ENCODE results near the gene PON2.
"Not testable (repeated sequence)": the region's sequence is repeated elsewhere in the genome, so short reads cannot be mapped to it uniquely, and the experiment has no call there.

The PON2 gene

DNA sequence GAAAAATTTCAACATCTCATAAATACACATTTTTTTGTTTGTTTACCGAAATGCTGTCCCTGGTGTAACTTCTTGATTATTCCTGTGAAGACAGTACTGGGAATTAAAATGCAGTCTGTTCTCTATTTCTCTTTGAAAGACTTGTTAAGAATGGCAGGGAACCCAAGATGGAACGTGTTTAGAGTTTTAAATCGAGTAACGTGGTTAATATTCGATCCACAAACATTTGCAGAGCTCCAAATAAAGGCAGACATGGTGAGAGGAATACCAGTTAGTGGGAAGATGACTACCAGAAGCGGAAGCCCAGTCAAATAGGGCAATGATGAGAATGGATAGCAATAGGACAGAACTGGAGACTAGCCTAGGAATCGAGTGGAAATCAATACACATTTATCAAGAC lies 45.3 kb downstream of the PON2 start:
- no peak overlapping the region for H3K4me2 ChIP-seq (ENCODE audit: low read depth, low read length, poor library complexity, severe bottlenecking)
- no peaks in the 10 kb centered on the region for H3K9me3 ChIP-seq (ENCODE audit: insufficient read depth, low read length)
- H3K4me3 ChIP-seq (ENCODE audit: insufficient read depth, low read length, poor library complexity, severe bottlenecking): no peak overlapping the region
- no peaks in the 10 kb centered on the region for H3K79me2 ChIP-seq (ENCODE audit: insufficient read depth, low read length)
- H4K20me1 ChIP-seq (ENCODE audit: low read depth, low read length): no peaks in the 10 kb centered on the region
- H3K27me3 ChIP-seq (ENCODE audit: low read length): no peaks in the 10 kb centered on the region
- no peak overlapping the region for H2AFZ ChIP-seq (ENCODE audit: low read depth, low read length, severe bottlenecking)
- no peaks in the 10 kb centered on the region for H3F3A ChIP-seq (ENCODE audit: insufficient read depth)
- H3K36me3 ChIP-seq (ENCODE audit: low read length): no peaks in the 10 kb centered on the region
- no peak overlapping the region for H3K27ac ChIP-seq (ENCODE audit: low read depth, low read length)
- TF ChIP-seq, protein P1, sequence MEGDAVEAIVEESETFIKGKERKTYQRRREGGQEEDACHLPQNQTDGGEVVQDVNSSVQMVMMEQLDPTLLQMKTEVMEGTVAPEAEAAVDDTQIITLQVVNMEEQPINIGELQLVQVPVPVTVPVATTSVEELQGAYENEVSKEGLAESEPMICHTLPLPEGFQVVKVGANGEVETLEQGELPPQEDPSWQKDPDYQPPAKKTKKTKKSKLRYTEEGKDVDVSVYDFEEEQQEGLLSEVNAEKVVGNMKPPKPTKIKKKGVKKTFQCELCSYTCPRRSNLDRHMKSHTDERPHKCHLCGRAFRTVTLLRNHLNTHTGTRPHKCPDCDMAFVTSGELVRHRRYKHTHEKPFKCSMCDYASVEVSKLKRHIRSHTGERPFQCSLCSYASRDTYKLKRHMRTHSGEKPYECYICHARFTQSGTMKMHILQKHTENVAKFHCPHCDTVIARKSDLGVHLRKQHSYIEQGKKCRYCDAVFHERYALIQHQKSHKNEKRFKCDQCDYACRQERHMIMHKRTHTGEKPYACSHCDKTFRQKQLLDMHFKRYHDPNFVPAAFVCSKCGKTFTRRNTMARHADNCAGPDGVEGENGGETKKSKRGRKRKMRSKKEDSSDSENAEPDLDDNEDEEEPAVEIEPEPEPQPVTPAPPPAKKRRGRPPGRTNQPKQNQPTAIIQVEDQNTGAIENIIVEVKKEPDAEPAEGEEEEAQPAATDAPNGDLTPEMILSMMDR (IDR thresholded peaks at IDR 0.05; ENCODE audit: insufficient read depth, low read length, poor library complexity, severe bottlenecking): no peak
- TF ChIP-seq EZH2phosphoT487 (conservative IDR thresholded peaks at IDR 0.05; ENCODE audit: low read length): no peak
- H3K9me2 ChIP-seq (replicated peaks; ENCODE audit: insufficient read depth, low read length): no peaks in the 10 kb centered on the region
- no peak overlapping the region for H3K9ac ChIP-seq (ENCODE audit: low read length)

GRCh38 chr7:95379457-95379856 lies 55.4 kb downstream of the PON2 start:
- H3K9ac ChIP-seq (ENCODE audit: low read length); H3K4me2 ChIP-seq (ENCODE audit: low read depth, low read length, poor library complexity, severe bottlenecking); H3K4me3 ChIP-seq (ENCODE audit: insufficient read depth, low read length, poor library complexity, severe bottlenecking); H3K27me3 ChIP-seq (ENCODE audit: low read length); H3K9me3 ChIP-seq (ENCODE audit: insufficient read depth, low read length); H3F3A ChIP-seq (ENCODE audit: insufficient read depth); H2AFZ ChIP-seq (ENCODE audit: low read depth, low read length, severe bottlenecking); H3K27ac ChIP-seq (ENCODE audit: low read depth, low read length); H4K20me1 ChIP-seq (ENCODE audit: low read depth, low read length); H3K36me3 ChIP-seq (ENCODE audit: low read length); H3K9me2 ChIP-seq (replicated peaks; ENCODE audit: insufficient read depth, low read length); H3K79me2 ChIP-seq (ENCODE audit: insufficient read depth, low read length): not testable (repeated sequence)

- Histone ChIP-seq H3F3A (ENCODE audit: insufficient read depth) (no peaks in the 10 kb centered on the region), H3K27ac (ENCODE audit: low read depth, low read length) (no peak overlapping the region), H3K4me2 (ENCODE audit: low read depth, low read length, poor library complexity, severe bottlenecking) (no peak overlapping the region), H4K20me1 (ENCODE audit: low read depth, low read length) (no peaks in the 10 kb centered on the region), H3K27me3 (ENCODE audit: low read length) (no peaks in the 10 kb centered on the region), H3K79me2 (ENCODE audit: insufficient read depth, low read length) (no peaks in the 10 kb centered on the region), H3K9me3 (ENCODE audit: insufficient read depth, low read length) (no peaks in the 10 kb centered on the region), H3K9me2 (replicated peaks; ENCODE audit: insufficient read depth, low read length) (no peaks in the 10 kb centered on the region), H2AFZ (ENCODE audit: low read depth, low read length, severe bottlenecking) (no peak overlapping the region), H3K9ac (ENCODE audit: low read length) (no peak overlapping the region), H3K36me3 (ENCODE audit: low read length) (no peaks in the 10 kb centered on the region), H3K4me3 (ENCODE audit: insufficient read depth, low read length, poor library complexity, severe bottlenecking) (no peak overlapping the region)
- TF ChIP-seq, protein P1 (IDR thresholded peaks at IDR 0.05; ENCODE audit: insufficient read depth, low read length, poor library complexity, severe bottlenecking): no peak
- no peak for TF ChIP-seq EZH2phosphoT487 (conservative IDR thresholded peaks at IDR 0.05; ENCODE audit: low read length)
These were observed 58.0 kb downstream of the PON2 start for GRCh38 chr7:95376632-95377400.

DNA sequence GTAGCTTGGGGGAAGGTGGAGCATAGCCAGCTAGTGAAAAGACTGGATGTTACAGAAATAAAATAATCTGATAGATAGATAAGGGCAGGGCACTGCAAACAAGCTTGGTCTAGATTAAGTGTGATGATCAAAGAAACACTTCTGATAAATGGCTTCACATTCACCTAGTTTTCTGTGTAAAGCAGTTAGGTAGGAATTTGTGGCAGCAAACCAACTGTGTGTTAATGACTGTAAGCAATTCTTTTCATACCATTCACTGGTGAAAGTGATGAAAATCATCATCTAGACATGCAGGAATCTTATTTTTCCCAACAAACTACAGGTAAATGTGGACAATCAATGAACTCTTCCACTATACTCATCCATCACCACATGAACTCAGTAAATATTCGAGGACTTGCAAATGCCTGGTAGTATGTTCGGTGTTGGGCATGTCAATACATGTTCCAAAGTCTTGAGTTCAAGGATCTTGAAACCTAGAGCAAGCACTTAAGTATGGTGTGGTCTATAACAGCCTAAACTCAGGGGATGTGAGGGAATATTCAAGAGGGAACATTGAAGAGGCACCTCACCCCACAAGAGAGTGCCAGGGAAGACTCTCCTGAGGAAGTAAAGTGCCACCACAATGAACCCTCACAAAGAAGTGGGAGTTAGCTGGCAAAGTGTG lies 59.1 kb downstream of the PON2 start:
- no peaks in the 10 kb centered on the region for H3K79me2 ChIP-seq (ENCODE audit: insufficient read depth, low read length)
- H4K20me1 ChIP-seq (ENCODE audit: low read depth, low read length): no peaks in the 10 kb centered on the region
- no peak overlapping the region for H2AFZ ChIP-seq (ENCODE audit: low read depth, low read length, severe bottlenecking)
- H3K9me3 ChIP-seq (ENCODE audit: insufficient read depth, low read length): no peaks in the 10 kb centered on the region
- no peak overlapping the region for H3K9ac ChIP-seq (ENCODE audit: low read length)
- no peaks in the 10 kb centered on the region for H3K36me3 ChIP-seq (ENCODE audit: low read length)
- H3K27me3 ChIP-seq (ENCODE audit: low read length): no peaks in the 10 kb centered on the region
- H3F3A ChIP-seq (ENCODE audit: insufficient read depth): no peaks in the 10 kb centered on the region
- no peak overlapping the region for H3K27ac ChIP-seq (ENCODE audit: low read depth, low read length)
- H3K9me2 ChIP-seq (replicated peaks; ENCODE audit: insufficient read depth, low read length): no peaks in the 10 kb centered on the region
- no peak for TF ChIP-seq EZH2phosphoT487 (conservative IDR thresholded peaks at IDR 0.05; ENCODE audit: low read length)
- TF ChIP-seq, protein P1 (IDR thresholded peaks at IDR 0.05; ENCODE audit: insufficient read depth, low read length, poor library complexity, severe bottlenecking): no peak
- H3K4me3 ChIP-seq (ENCODE audit: insufficient read depth, low read length, poor library complexity, severe bottlenecking): no peak overlapping the region
- H3K4me2 ChIP-seq (ENCODE audit: low read depth, low read length, poor library complexity, severe bottlenecking): no peak overlapping the region
